Inferior parietal cortex (tissue), 1 donor: ENCODE data around the gene TMA7.

Experiments
- DNase-seq: peaks from one replicate; pipeline ENCODE4 v3.0.0-alpha.2; 2016; ENCODE audit errors: extremely low spot score

TMA7 gene

GRCh38 chr3:48408823-48409281 is 31.2 kb upstream of the TMA7 start:
- DNase-seq, result no peak

DNA sequence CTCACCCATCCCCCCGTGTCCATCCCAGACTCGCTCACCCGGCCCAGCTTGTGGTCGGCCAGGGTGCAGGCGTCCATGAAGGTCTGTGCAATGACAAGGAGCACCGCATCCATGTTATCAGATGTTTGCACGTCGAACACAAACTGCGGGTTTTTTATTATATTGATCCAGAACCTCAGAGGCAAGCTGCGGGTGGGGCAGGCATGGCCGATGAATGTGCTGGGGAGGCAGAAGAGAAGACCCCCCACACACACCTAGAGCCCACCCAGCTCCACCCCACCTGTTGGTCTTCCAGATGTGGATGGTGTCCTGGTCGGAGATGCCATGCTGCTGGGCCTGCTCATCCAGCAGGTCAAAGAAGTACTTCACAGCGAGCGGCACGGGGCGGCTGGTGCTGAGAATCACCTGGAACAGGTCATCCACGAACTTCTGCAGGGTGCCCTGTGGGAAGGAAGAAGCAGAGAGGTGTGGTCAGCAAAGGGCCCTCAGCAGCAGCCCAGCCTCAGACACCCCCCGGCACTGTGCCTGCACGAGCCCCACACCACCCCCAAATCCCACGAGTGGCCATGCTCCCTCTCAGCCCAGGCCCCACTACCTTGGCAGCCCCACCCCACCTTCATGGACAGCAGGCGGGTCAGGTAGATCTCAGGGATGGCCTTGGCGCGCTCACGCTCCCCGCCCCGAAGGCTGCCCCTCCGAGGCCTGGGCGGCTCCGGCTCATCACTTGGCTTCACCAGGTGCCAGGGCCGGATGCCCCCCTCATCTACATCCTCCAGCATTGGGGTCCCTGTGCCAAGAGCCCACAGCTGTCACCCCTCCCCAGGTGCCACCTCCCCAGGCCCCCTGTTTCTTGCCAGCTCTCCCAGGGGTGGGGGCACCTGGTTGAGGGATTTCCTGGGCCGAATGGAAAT is 30.5 kb upstream of the TMA7 start:
- no peak for DNase-seq

- no peak for DNase-seq
Observed at GRCh38 chr3:48410205-48411040, 29.6 kb upstream of the TMA7 start.

DNA sequence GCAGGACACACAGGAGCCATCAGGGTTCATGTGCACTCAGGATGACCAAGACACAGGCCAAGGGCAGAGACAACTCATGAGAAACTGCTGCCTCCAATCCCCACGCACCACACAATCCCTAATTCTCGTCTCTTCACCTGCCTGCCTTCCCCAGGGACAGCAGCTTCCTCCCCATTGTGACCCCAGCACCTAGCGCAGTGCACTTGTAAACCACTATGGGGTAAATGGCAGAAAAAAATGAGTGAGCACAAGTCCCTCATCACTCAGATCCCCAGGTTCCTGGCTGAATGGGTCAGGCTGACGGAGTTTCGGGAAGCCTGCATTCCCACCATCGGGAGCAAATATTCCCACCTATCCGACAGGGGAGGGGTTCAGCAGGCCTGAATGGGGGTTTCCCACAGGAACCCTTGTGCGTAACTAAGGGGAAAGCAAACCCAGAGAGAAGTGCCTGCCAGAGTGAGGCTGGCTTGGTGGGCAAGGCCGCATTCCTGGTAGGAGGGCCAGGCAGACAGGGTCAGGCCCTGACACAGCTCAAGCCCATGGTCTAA is 28.9 kb upstream of the TMA7 start:
- no peak for DNase-seq

- DNase-seq, result no peak
Observed at GRCh38 chr3:48411606-48412374, 28.3 kb upstream of the TMA7 start.

- DNase-seq, result no peak
Observed at GRCh38 chr3:48412375-48413001, 27.6 kb upstream of the TMA7 start.

DNA sequence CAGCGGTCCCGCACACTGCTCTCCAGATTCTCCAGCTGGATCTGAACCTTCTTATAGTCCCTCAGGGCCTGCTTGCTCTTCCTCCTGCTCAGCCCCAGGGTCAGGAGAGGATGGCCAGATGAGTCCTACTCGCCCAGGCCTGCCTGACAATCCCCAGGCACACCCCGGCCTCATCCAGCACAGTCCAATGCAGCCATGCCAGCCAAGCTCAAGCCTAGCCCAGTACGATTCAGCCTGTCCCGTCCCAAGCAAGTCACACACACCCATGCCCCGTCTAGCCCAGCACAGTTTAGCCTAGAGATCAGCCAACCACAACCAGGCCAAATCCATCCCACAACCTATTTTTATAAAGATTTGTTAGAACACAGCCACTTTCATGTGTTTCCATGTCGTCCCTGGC is 27.0 kb upstream of the TMA7 start:
- DNase-seq, result no peak

- no peak for DNase-seq
Observed at GRCh38 chr3:48413611-48414010, 26.4 kb upstream of the TMA7 start.

GRCh38 chr3:48414376-48415250 is 25.4 kb upstream of the TMA7 start:
- no peak for DNase-seq

DNA sequence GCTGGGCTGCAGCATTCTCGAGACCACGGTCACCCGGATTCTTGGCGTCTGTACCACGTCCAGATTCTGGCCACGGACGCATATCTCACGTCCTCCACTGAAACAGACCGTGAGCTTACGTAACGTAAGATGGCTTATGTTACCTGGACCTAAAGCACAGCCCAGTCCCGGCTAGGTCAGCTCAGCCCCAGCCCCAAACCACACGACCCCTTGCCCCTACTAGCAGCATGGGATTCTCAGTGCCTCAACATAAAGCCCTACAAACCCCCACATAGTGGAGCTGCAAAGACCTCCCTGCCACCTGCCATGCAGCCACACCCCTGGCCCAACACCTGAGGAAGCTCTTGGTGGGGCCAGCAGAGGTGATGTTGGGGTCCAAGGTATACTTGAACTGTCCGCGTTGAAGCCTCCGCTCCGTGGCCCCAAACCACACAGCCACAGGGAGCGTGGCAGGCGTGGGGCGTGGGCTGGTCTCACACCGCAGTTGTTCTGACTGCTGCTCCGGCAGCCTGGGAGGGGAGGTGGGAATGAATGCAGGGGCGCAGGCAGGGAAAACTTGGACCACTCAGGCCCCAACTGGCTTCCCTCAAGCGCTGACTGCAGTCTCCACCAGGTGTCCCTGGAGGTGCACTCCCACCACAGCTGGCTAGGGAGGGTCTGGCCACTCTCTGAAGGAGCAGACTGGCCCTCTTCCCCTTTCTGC is 24.7 kb upstream of the TMA7 start:
- DNase-seq, result no peak

GRCh38 chr3:48416091-48416505 is 24.0 kb upstream of the TMA7 start:
- no peak for DNase-seq

GRCh38 chr3:48416546-48416945 is 23.5 kb upstream of the TMA7 start:
- no peak for DNase-seq

GRCh38 chr3:48417529-48418108 is 22.4 kb upstream of the TMA7 start:
- DNase-seq, result no peak

GRCh38 chr3:48418140-48418539 is 21.9 kb upstream of the TMA7 start:
- DNase-seq, result no peak

- DNase-seq, result no peak
Observed at GRCh38 chr3:48418651-48419050, 21.4 kb upstream of the TMA7 start.

GRCh38 chr3:48419149-48419548 is 20.9 kb upstream of the TMA7 start:
- DNase-seq, result no peak

DNA sequence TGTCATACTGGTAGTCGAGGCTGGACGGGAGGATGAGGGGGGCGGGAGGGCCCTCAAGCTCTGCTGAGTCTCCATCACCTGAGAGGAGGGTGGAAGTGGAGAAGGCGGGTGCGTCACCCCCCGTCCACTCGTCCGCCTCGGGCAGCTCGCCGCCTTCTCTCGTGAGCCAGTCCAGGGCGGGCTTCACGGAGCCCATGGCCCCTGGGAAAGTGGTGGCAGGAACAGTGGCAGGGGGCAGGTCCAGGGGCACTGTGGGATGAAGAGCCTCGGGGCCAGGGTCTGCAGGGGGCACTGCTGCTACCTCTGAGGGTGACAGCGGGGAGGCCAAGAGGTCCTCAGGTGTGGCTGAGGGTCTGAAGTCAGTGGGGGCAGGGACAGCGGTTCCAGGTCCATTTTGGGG is 20.5 kb upstream of the TMA7 start:
- DNase-seq, result no peak

- no peak for DNase-seq
Observed at GRCh38 chr3:48420561-48420960, 19.5 kb upstream of the TMA7 start.

DNA sequence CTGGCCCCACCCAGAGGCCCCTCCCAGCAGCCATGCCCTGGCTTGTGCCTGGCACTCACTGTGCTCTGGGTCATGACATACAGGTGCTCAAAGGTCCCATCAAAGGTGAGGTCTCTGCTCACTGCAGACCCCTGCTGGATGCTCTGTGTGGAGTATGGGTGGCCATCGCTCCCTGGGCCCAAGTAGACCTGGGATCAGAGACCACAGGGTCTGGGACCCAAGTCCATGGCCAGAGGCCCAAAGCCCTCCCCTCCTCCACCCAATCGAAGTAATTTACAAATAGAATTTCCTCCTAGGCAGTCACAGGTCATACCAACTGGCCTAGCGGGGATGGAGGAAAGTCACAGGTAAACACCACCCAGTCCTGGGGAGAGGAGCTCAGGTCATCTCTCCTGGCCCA is 17.8 kb upstream of the TMA7 start:
- no peak for DNase-seq
